Measurements from ENCODE around the gene CLTB. TPM values are rescaled to one million over a fixed set of nuclear protein-coding genes. Genes with fewer than 3 reads are reported as not detected.

CLTB gene
- total RNA-seq, 2 experiments from 2014 or later = 61.6 to 67.5 TPM

GRCh38 chr5:176368726-176369125 lies 47.6 kb downstream of the CLTB start:
- POLR2A ChIA-PET = no interaction called here

GRCh38 chr5:176366232-176366894 lies 50.0 kb downstream of the CLTB start:
- CTCF ChIA-PET = no interaction called here

More at GRCh38 chr5:176368726-176369125, 47.6 kb downstream of the CLTB start:
- CTCF ChIA-PET = no interaction called here

GRCh38 chr5:176365351-176366231 lies 50.7 kb downstream of the CLTB start, which contains the start of gene ARL10:
Gene ARL10 (plus strand): TSS chr5:176365487. CDS start chr5:176365564, 77 bp downstream.
- ChIA-PET CTCF (no interaction called here), POLR2A (interaction anchor here (1.0 to 1.1 kb wide), 2 partner anchors 20 to 24 kb away, joined by 4 read pairs; partner anchors contain the start of gene HIGD2A)

More at GRCh38 chr5:176366232-176366894, 50.0 kb downstream of the CLTB start:
- POLR2A ChIA-PET = interaction anchor here (1.0 to 1.2 kb wide), 3 partner anchors 14 to 23 kb away, joined by 4 to 11 read pairs (median 4); partner anchors contain the start of gene HIGD2A

GRCh38 chr5:176364765-176365350 lies 51.5 kb downstream of the CLTB start:
- POLR2A ChIA-PET = no interaction called here
- CTCF ChIA-PET = no interaction called here

- CTCF ChIA-PET = interaction anchor here (1.0 kb wide), 2 partner anchors 86 to 299 kb away, joined by 3 read pairs; no protein-coding TSS in a partner anchor
- POLR2A ChIA-PET = interaction anchor here (1.0 to 3.7 kb wide), 2 partner anchors 26 to 86 kb away, joined by 4 to 12 read pairs; partner anchors contain the start of genes FAF2, HIGD2A and NOP16
Measured at GRCh38 chr5:176362233-176362490, 54.2 kb downstream of the CLTB start.

GRCh38 chr5:176361437-176362232 lies 54.7 kb downstream of the CLTB start, which contains the start of gene KIAA1191:
Gene KIAA1191 (minus strand): TSS chr5:176361764. CDS start chr5:176359508, 2,256 bp downstream.
- POLR2A ChIA-PET = interaction anchor here (0.6 to 3.7 kb wide), 4 partner anchors 24 to 107 kb away, joined by 3 to 12 read pairs (median 4); partner anchors contain the start of genes FAF2, HIGD2A and NOP16
- CTCF ChIA-PET = interaction anchor here (1.0 to 1.2 kb wide), 2 partner anchors 10 to 86 kb away, joined by 3 read pairs; no protein-coding TSS in a partner anchor

GRCh38 chr5:176360894-176361436 lies 55.4 kb downstream of the CLTB start:
- ChIA-PET POLR2A (interaction anchor here (0.6 to 3.7 kb wide), 3 partner anchors 25 to 108 kb away, joined by 3 to 12 read pairs (median 5); partner anchors contain the start of genes HIGD2A and NOP16), CTCF (interaction anchor here (1.2 kb wide), 1 partner anchor 11 kb away, joined by 3 read pairs; no protein-coding TSS in a partner anchor)

- ChIA-PET CTCF (no interaction called here), POLR2A (interaction anchor here (0.6 to 3.7 kb wide), 3 partner anchors 29 to 615 kb away, joined by 4 to 12 read pairs (median 4); partner anchors contain the start of genes HIGD2A and NOP16)
Measured at GRCh38 chr5:176359658-176360057, 56.7 kb downstream of the CLTB start.

- CTCF ChIA-PET = no interaction called here
- POLR2A ChIA-PET = no interaction called here
Measured at GRCh38 chr5:176356179-176356566, 60.2 kb downstream of the CLTB start.

GRCh38 chr5:176355400-176356178 lies 60.8 kb downstream of the CLTB start:
- CTCF ChIA-PET = no interaction called here
- POLR2A ChIA-PET = no interaction called here

- POLR2A ChIA-PET = no interaction called here
- CTCF ChIA-PET = no interaction called here
Measured at GRCh38 chr5:176353533-176353932, 62.8 kb downstream of the CLTB start.

- ChIA-PET POLR2A (no interaction called here), CTCF (no interaction called here)
Measured at GRCh38 chr5:176352116-176352878, 64.0 kb downstream of the CLTB start.

GRCh38 chr5:176350416-176350815 lies 65.9 kb downstream of the CLTB start:
- POLR2A ChIA-PET = no interaction called here
- CTCF ChIA-PET = no interaction called here

- CTCF ChIA-PET = no interaction called here
- POLR2A ChIA-PET = no interaction called here
Measured at GRCh38 chr5:176342766-176343458, 73.4 kb downstream of the CLTB start.

Measured in activated CD8-positive, alpha-beta memory T cell treated with anti-CD3 and anti-CD28 coated beads for 36 hours (primary cell).